Measurements from ENCODE around the gene GPATCH4. TPM values are rescaled to one million over a fixed set of nuclear protein-coding genes. Genes with fewer than 3 reads are reported as not detected.
"Not testable (repeated sequence)": the region's sequence is repeated elsewhere in the genome, so short reads cannot be mapped to it uniquely, and the experiment has no call there.

Gene GPATCH4
- total RNA-seq, 1 donor from 2014 or later: 26.2 TPM

- H3K27me3 Mint-ChIP-seq: peaks cover 85% of the 10 kb centered on the region
- no peaks in the 10 kb centered on the region for H3K9me3 Mint-ChIP-seq (ENCODE audit: low read depth)
- no peak for DNase-seq (ENCODE audit: low spot score, unreplicated experiment)
- peaks cover 3% of the 10 kb centered on the region for H3K4me1 Mint-ChIP-seq (ENCODE audit: low read depth)
- no peaks in the 10 kb centered on the region for H3K36me3 Mint-ChIP-seq (ENCODE audit: insufficient read depth)
- H3K27ac Mint-ChIP-seq: no peak overlapping the region
- TF ChIP-seq CTCF (IDR thresholded peaks at IDR 0.05; ENCODE audit: unreplicated experiment): no peak
- no peak overlapping the region for H3K4me3 Mint-ChIP-seq (ENCODE audit: low read depth)
Measured at GRCh38 chr1:156639601-156640101, 38.4 kb upstream of the GPATCH4 start.

- no peak for TF ChIP-seq CTCF (IDR thresholded peaks at IDR 0.05; ENCODE audit: unreplicated experiment)
- Mint-ChIP-seq H3K4me3 (ENCODE audit: low read depth) (no peak overlapping the region), H3K27me3 (peaks cover 81% of the 10 kb centered on the region), H3K36me3 (ENCODE audit: insufficient read depth) (no peaks in the 10 kb centered on the region), H3K27ac (no peak overlapping the region), H3K9me3 (ENCODE audit: low read depth) (no peaks in the 10 kb centered on the region), H3K4me1 (ENCODE audit: low read depth) (peaks cover 3% of the 10 kb centered on the region)
- no peak for DNase-seq (ENCODE audit: low spot score, unreplicated experiment)
Measured at GRCh38 chr1:156638189-156638985, 37.1 kb upstream of the GPATCH4 start.

- Mint-ChIP-seq H3K4me1 (ENCODE audit: low read depth) (no peaks in the 10 kb centered on the region), H3K9me3 (ENCODE audit: low read depth) (no peaks in the 10 kb centered on the region), H3K36me3 (ENCODE audit: insufficient read depth) (no peaks in the 10 kb centered on the region), H3K4me3 (ENCODE audit: low read depth) (no peak overlapping the region), H3K27ac (no peak overlapping the region), H3K27me3 (peaks cover 70% of the 10 kb centered on the region)
- TF ChIP-seq CTCF (IDR thresholded peaks at IDR 0.05; ENCODE audit: unreplicated experiment): no peak
- no peak for DNase-seq (ENCODE audit: low spot score, unreplicated experiment)
Measured at GRCh38 chr1:156632355-156632754, 31.1 kb upstream of the GPATCH4 start.

- not testable (repeated sequence) for H3K27ac Mint-ChIP-seq; DNase-seq (ENCODE audit: low spot score, unreplicated experiment); H3K36me3 Mint-ChIP-seq (ENCODE audit: insufficient read depth); H3K4me3 Mint-ChIP-seq (ENCODE audit: low read depth); H3K9me3 Mint-ChIP-seq (ENCODE audit: low read depth); H3K4me1 Mint-ChIP-seq (ENCODE audit: low read depth)
- peaks cover 72% of the 10 kb centered on the region for H3K27me3 Mint-ChIP-seq
Measured at GRCh38 chr1:156631152-156631551, 29.9 kb upstream of the GPATCH4 start.

- DNase-seq (ENCODE audit: low spot score, unreplicated experiment): no peak
- Mint-ChIP-seq H3K4me3 (ENCODE audit: low read depth) (no peak overlapping the region), H3K4me1 (ENCODE audit: low read depth) (peaks cover 3% of the 10 kb centered on the region), H3K9me3 (ENCODE audit: low read depth) (no peaks in the 10 kb centered on the region), H3K27ac (no peak overlapping the region), H3K36me3 (ENCODE audit: insufficient read depth) (no peaks in the 10 kb centered on the region), H3K27me3 (peaks cover 71% of the 10 kb centered on the region)
- TF ChIP-seq CTCF (IDR thresholded peaks at IDR 0.05; ENCODE audit: unreplicated experiment): no peak
Measured at GRCh38 chr1:156629823-156630449, 28.7 kb upstream of the GPATCH4 start.
